ENCODE results near the gene RFC4. TPM values are rescaled to one million over a fixed set of nuclear protein-coding genes. Genes with fewer than 3 reads are reported as not detected.

Gene RFC4
- total and polyA plus RNA-seq, 2 of the 13 experiments (the other 11 are each of a cell fraction or from before 2014, with no cell fraction given): 18.5 to 103 TPM

- no peak for TF ChIP-seq HHEX (CRISPR knock-in tag; IDR thresholded peaks at IDR 0.05)
- no peak for TF ChIP-seq IKZF5 (CRISPR knock-in tag; IDR thresholded peaks at IDR 0.05)
- no peak for TF ChIP-seq ELK4 (CRISPR knock-in tag; IDR thresholded peaks at IDR 0.05; ENCODE audit: borderline replicate concordance)
- TF ChIP-seq ZNF557 (CRISPR knock-in tag; IDR thresholded peaks at IDR 0.05): 0 out of 2 replicates have a peak, but pooled peaks have one; percentile 8
- no peak for TF ChIP-seq NCOA2 (CRISPR knock-in tag; IDR thresholded peaks at IDR 0.05)
- no peak for TF ChIP-seq SRF (IDR thresholded peaks at IDR 0.05; ENCODE audit: low read depth, low read length)
- peak; percentile 89 for TF ChIP-seq PBX2 (CRISPR knock-in tag; IDR thresholded peaks at IDR 0.05)
- TF ChIP-seq CSRNP2 (CRISPR knock-in tag; conservative IDR thresholded peaks at IDR 0.05; ENCODE audit: low read depth): no peak
- no peak; the same call in 1 of the 2 replicates for TF ChIP-seq SNAPC5 (CRISPR knock-in tag; IDR thresholded peaks at IDR 0.05; ENCODE audit: borderline replicate concordance)
- no peak for TF ChIP-seq BCL3 (CRISPR knock-in tag; IDR thresholded peaks at IDR 0.05)
- no peak for TF ChIP-seq RELA (CRISPR knock-in tag; IDR thresholded peaks at IDR 0.05)
- no peak for TF ChIP-seq MYNN (CRISPR knock-in tag; IDR thresholded peaks at IDR 0.05; ENCODE audit: low read depth)
- no peak for TF ChIP-seq JARID2 (CRISPR knock-in tag; IDR thresholded peaks at IDR 0.05; ENCODE audit: insufficient replicate concordance)
- TF ChIP-seq ZNF879 (CRISPR knock-in tag; IDR thresholded peaks at IDR 0.05): no peak
- TF ChIP-seq MAFF (IDR thresholded peaks at IDR 0.05; ENCODE audit: low read depth, low read length): no peak
- TF ChIP-seq ZNF3 (CRISPR knock-in tag; IDR thresholded peaks at IDR 0.05): no peak
- TF ChIP-seq CSRNP1 (CRISPR knock-in tag; IDR thresholded peaks at IDR 0.05): peak; percentile 55; the same call in 1 of the 2 replicates
Observed at GRCh38 chr3:186783731-186784515, 22.4 kb downstream of the RFC4 start (continued).

All from HepG2 (cell line).